Ishikawa (cell line): ENCODE data around the gene DCST2.

Experiments used
- CEBPB ChIP-seq: IDR thresholded peaks from 2 replicates; pipeline ENCODE4 v1.6.1; 2012
- CREB1 ChIP-seq: IDR thresholded peaks from 2 replicates; pipeline ENCODE4 v1.6.1; 2012; ENCODE audit warnings: low read depth
- EGR1 ChIP-seq: IDR thresholded peaks from 2 replicates; pipeline ENCODE4 v1.6.1; 2012
- EP300 ChIP-seq: IDR thresholded peaks from 2 replicates; pipeline ENCODE4 v1.6.1; 2012; ENCODE audit warnings: borderline replicate concordance
- FOXM1 ChIP-seq: IDR thresholded peaks from 2 replicates; pipeline ENCODE4 v1.6.1; 2012; ENCODE audit warnings: low read depth, borderline replicate concordance
- NFIC ChIP-seq: IDR thresholded peaks from 2 replicates; pipeline ENCODE4 v1.6.1; 2012
- RAD21 ChIP-seq: IDR thresholded peaks from 2 replicates; pipeline ENCODE4 v1.6.1; 2012; ENCODE audit warnings: low read depth
- TAF1 ChIP-seq: IDR thresholded peaks from 2 replicates; pipeline ENCODE4 v1.6.1; 2012; ENCODE audit warnings: low read depth, mild to moderate bottlenecking
- TCF12 ChIP-seq: IDR thresholded peaks from 2 replicates; pipeline ENCODE4 v1.6.1; 2012; ENCODE audit warnings: low read depth
- TEAD4 ChIP-seq: IDR thresholded peaks from 2 replicates; pipeline ENCODE4 v1.6.1; 2012
- YY1 ChIP-seq: IDR thresholded peaks from 2 replicates; pipeline ENCODE4 v1.6.1; 2012; ENCODE audit warnings: low read depth
- ZBTB7A ChIP-seq: IDR thresholded peaks from 2 replicates; pipeline ENCODE4 v1.6.1; 2012; ENCODE audit warnings: low read depth
- TF ChIP-seq, protein P1 (sequence below): IDR thresholded peaks from 2 replicates; pipeline ENCODE4 v1.6.1; 2012
- TF ChIP-seq, protein P2 (sequence below): IDR thresholded peaks from 2 replicates; pipeline ENCODE4 v1.6.1; 2012
- TF ChIP-seq, protein P3 (sequence below): IDR thresholded peaks from 2 replicates; pipeline ENCODE4 v1.6.1; 2012; ENCODE audit warnings: low read depth, mild to moderate bottlenecking

The DCST2 gene

DNA sequence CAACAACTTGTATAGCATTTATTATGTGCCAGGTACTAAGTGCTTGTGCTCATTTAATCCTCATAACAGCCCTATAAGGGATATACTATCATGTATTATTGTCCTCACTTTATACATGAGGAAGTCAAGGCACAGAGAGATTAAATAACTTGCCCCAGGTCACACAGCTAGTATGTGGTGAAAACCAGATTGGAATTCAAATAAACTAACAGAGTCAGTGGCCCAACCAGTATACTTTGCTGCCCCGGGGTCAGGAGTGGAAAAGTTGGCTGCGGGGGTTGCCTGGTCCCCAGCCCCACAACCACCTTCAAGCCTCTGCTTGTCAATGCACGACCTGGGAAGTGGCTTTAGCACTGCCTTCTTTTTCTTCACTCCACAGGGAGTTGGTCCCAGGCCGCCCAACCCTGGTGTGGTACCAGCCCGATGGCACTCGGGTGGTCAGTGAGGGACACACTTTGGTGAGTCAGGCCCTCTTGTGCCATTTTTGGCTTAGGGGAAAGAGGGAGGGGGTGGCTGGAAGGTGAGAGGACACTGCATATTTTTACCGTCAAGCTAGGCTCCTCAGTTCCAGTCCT lies 20.0 kb upstream of the DCST2 start:
- TF ChIP-seq, protein P1, sequence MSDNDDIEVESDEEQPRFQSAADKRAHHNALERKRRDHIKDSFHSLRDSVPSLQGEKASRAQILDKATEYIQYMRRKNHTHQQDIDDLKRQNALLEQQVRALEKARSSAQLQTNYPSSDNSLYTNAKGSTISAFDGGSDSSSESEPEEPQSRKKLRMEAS: no peak
- no peak for TF ChIP-seq CREB1
- TF ChIP-seq, protein P2, sequence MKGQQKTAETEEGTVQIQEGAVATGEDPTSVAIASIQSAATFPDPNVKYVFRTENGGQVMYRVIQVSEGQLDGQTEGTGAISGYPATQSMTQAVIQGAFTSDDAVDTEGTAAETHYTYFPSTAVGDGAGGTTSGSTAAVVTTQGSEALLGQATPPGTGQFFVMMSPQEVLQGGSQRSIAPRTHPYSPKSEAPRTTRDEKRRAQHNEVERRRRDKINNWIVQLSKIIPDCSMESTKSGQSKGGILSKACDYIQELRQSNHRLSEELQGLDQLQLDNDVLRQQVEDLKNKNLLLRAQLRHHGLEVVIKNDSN: no peak

GRCh38 chr1:155052439-155053395 lies 19.1 kb upstream of the DCST2 start:
- TF ChIP-seq RAD21: peak; percentile 6; the same call in 1 of the 2 replicates
- TF ChIP-seq NFIC: no peak
- no peak for TF ChIP-seq ZBTB7A

DNA sequence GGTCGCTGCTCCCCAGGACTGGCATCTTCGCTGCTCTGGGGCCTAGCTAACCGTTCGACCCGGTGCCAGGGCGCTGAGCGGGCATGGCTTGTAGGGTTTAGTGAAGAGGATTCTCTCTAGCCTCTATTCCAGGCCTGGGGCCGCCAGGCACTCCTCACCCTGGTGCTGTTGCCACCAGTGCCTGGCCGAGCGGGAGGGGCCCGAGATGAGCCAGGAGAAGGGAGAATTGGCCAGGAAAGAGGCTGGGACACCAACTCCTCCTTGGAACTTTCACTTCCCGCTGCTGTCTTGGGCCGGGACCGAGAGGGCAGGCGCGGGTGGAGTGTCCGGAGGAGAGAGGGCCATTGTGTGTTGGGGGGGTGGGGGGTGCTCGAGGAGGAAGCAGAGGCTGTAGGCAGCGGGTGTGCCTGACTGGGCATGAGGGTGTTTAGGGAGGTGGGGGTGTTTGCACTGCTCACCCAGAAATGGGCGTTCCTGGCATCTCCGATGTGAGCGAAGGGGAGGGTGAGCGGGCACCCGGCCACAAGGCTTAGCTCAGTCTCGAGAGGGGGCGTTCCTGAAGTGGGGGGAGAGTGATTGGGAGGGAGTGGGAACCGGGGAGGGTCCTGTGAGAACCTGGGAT lies 18.3 kb upstream of the DCST2 start:
- no peak; the same call in 1 of the 2 replicates for TF ChIP-seq TAF1
- TF ChIP-seq YY1: no peak
- TF ChIP-seq, protein P2: no peak
- TF ChIP-seq, protein P1: no peak
- TF ChIP-seq TCF12: no peak
- TF ChIP-seq TEAD4: no peak
- TF ChIP-seq EGR1: no peak

- TF ChIP-seq, protein P1: 0 out of 2 replicates have a peak, but pooled peaks have one; percentile 14
- no peak for TF ChIP-seq FOXM1
- TF ChIP-seq, protein P2: no peak
- no peak for TF ChIP-seq RAD21
- TF ChIP-seq TEAD4: no peak
- TF ChIP-seq CEBPB: no peak
- TF ChIP-seq ZBTB7A: peak; percentile 56; the same call in 1 of the 2 replicates
Observed at GRCh38 chr1:155051342-155051776, 17.8 kb upstream of the DCST2 start.

DNA sequence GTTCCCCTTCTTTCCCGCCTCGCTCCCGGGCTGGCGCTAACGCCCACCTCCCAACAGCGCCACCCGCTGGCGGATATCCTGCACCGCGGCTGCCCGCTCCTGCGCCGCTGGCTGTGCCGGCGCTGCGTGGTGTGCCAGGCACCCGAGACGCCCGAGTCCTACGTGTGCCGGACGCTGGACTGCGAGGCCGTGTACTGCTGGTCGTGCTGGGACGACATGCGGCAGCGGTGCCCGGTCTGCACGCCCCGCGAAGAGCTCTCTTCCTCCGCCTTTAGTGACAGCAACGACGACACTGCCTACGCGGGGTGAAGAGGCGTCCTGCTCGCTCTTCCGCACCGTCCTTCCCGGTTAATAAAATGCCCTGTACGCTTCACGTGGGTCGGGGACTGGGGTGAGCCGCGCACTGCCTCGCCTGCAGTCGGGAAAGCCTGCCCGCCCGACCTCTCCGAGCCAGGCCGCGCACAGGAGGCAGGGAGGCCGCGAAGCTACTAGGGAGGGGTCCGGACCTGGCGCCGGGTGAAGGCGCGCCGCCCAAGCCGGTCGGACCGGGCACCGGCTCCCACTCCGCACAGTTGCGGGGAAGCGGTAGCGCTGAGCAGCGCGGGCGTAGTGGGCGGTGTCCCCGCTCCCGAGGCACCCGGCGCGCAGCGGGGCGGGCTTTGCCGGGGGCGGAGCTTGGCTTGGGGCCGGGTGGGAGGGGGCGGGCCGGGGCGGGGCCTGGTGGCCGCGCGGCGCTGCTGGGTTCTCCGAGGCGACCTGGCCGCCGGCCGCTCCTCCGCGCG lies 17.2 kb upstream of the DCST2 start, which contains the start of gene ADAM15:
TSS of gene ADAM15 (plus strand) at position 757 of the 782 bp plus-strand sequence. CDS start 71 bp downstream, outside the sequence.
- TF ChIP-seq YY1 (peak; percentile 57), EGR1 (peak; percentile 75), CREB1 (no peak), ZBTB7A (peak; percentile 79; the same call in 1 of the 2 replicates), RAD21 (peak; percentile 55), TCF12 (no peak; the same call in 1 of the 2 replicates), TAF1 (no peak; the same call in none of the 2 replicates), NFIC (no peak; the same call in 1 of the 2 replicates), FOXM1 (no peak), TEAD4 (peak; percentile 31; the same call in 1 of the 2 replicates), CEBPB (peak; percentile 5; the same call in 1 of the 2 replicates), EP300 (peak; percentile 52; the same call in 1 of the 2 replicates)
- TF ChIP-seq, protein P3, sequence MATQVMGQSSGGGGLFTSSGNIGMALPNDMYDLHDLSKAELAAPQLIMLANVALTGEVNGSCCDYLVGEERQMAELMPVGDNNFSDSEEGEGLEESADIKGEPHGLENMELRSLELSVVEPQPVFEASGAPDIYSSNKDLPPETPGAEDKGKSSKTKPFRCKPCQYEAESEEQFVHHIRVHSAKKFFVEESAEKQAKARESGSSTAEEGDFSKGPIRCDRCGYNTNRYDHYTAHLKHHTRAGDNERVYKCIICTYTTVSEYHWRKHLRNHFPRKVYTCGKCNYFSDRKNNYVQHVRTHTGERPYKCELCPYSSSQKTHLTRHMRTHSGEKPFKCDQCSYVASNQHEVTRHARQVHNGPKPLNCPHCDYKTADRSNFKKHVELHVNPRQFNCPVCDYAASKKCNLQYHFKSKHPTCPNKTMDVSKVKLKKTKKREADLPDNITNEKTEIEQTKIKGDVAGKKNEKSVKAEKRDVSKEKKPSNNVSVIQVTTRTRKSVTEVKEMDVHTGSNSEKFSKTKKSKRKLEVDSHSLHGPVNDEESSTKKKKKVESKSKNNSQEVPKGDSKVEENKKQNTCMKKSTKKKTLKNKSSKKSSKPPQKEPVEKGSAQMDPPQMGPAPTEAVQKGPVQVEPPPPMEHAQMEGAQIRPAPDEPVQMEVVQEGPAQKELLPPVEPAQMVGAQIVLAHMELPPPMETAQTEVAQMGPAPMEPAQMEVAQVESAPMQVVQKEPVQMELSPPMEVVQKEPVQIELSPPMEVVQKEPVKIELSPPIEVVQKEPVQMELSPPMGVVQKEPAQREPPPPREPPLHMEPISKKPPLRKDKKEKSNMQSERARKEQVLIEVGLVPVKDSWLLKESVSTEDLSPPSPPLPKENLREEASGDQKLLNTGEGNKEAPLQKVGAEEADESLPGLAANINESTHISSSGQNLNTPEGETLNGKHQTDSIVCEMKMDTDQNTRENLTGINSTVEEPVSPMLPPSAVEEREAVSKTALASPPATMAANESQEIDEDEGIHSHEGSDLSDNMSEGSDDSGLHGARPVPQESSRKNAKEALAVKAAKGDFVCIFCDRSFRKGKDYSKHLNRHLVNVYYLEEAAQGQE: peak; percentile 34; the same call in 1 of the 2 replicates
- TF ChIP-seq, protein P1: peak; percentile 96
- TF ChIP-seq, protein P2: peak; percentile 51; the same call in 1 of the 2 replicates
